ENCODE data around the gene KCNA5. TPM values are rescaled to one million over a fixed set of nuclear protein-coding genes. Genes with fewer than 3 reads are reported as not detected.

Gene KCNA5
- total RNA-seq, 2 donors from 2014 or later: 3.0 to 4.5 TPM

GRCh38 chr12:5051913-5052312, 8.2 kb downstream of the KCNA5 start:
- DNase-seq (ENCODE audit: low spot score): no peak
- intact Hi-C loops (cut with DNase I): no loop called here

DNA sequence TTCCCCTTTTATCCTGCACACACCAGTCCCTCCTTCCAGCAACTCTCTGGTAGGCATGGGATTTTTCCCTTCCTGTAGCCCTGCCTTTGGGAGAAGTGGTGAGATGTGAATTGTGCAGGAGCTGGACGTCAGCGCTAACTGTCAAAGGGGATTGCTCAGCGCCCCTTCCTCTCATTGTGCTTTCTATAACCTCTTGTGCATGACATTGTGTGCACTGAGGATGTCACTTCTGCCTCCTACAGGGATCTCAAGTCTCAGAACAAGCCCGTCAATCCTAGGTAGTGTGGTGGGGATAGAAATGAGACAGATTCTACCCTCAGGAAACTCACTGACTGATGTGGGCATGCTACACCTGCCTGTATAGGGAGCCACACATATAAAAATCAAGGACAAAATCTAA, 8.7 kb downstream of the KCNA5 start:
- no peak for DNase-seq (ENCODE audit: low spot score)
- intact Hi-C loops (cut with DNase I): no loop called here

DNA sequence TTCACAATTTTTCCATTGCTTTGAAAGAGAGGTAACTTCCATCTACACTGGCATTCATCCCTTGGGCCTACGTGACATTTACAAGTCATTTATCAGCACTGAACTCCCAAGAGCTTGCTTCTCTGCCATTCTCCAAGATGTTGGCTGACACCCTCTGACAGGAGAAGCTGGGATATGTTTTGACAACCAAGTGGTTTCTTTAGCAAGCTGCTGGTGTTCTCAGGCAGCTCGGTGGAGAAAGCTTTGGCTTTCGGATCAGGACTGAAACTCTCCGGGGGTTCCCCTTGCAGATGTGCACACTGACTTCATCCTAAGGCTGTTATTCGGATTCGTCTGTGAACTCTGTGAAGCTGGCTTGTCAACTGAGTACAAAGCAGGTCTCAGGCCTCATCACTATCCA, 15.7 kb downstream of the KCNA5 start:
- intact Hi-C loops (cut with DNase I): loop anchor here in 1 of 2 donors (5.0 kb wide), 1 partner anchor 153 kb away; no protein-coding TSS in a partner anchor
- DNase-seq (ENCODE audit: low spot score): no peak

- DNase-seq (ENCODE audit: low spot score): no peak
Measured at GRCh38 chr12:5060958-5061357, 17.3 kb downstream of the KCNA5 start.

DNA sequence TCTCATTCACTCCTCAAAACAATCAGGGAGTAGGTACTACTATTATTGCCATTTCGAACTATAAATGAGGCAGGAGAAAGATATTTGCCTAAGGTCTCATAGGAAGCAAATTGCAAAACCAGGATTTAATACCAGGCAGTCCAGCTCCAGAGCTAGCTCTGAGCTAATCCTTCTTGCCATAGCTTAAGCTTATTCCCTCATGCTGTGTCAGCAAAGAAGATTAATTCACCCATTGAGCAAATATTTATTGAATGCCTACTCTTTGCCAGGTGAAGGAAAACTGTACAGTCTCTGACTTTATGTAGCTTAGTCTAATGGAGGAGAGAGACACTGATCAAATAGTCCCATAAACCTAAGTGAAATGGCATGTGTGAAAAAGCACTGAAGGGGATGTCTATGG, 19.5 kb downstream of the KCNA5 start:
- intact Hi-C loops (cut with DNase I): no loop called here
- no peak for DNase-seq (ENCODE audit: low spot score)

More at GRCh38 chr12:5060958-5061357, 17.3 kb downstream of the KCNA5 start:
- intact Hi-C loops (cut with DNase I): no loop called here

DNA sequence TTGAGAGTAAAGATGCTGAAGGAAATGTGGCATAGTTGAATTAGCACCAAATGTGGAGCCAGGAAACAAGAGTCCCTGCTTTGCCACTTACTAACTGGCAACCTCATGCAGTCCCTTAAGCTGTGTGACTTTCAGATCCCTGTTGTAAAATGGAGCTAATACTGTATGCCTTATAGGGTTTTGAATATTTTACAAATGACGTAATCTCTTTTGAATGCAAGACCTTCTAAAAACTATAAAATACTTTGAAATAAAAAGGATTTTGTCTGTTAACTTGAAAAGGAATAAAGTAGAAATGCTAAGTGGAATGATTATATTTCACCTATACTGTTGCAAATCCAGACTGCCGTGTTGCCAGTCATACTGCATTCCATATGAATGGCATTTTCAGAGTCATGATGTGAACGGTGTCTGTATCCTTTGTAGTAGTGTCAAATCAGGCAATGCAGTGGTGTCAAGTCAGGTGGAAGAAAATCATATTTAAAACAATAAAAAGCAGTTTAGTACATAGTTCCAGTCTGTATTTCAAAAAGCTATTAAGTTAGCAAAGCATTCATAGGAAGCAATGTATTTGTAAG, 21.3 kb downstream of the KCNA5 start:
- intact Hi-C loops (cut with DNase I): no loop called here
- no peak for DNase-seq (ENCODE audit: low spot score)

DNA sequence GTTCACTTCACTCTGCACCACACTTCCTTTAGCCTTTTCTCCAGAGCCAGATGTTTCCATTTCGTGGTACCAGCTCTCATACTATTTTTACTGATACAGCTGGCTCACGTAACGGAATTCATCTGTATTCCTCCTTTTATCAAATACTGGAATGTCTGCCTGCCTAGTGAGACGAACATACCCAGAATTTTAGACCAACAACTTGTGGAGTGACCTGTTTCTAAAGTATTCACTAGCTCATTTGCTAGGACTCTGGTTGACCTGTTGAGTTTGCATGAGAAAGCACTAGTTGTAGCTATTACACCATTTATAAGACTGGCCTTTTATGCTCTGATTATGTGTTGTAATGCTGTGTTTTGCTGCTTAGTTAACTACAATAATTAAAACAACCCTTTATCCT, 22.6 kb downstream of the KCNA5 start:
- intact Hi-C loops (cut with DNase I): no loop called here
- no peak for DNase-seq (ENCODE audit: low spot score)

GRCh38 chr12:5068126-5068525, 24.4 kb downstream of the KCNA5 start:
- intact Hi-C loops (cut with DNase I): no loop called here
- DNase-seq (ENCODE audit: low spot score): no peak

GRCh38 chr12:5068619-5069018, 24.9 kb downstream of the KCNA5 start:
- intact Hi-C loops (cut with DNase I): no loop called here
- no peak for DNase-seq (ENCODE audit: low spot score)

GRCh38 chr12:5070090-5070489, 26.4 kb downstream of the KCNA5 start:
- no peak for DNase-seq (ENCODE audit: low spot score)
- intact Hi-C loops (cut with DNase I): no loop called here

DNA sequence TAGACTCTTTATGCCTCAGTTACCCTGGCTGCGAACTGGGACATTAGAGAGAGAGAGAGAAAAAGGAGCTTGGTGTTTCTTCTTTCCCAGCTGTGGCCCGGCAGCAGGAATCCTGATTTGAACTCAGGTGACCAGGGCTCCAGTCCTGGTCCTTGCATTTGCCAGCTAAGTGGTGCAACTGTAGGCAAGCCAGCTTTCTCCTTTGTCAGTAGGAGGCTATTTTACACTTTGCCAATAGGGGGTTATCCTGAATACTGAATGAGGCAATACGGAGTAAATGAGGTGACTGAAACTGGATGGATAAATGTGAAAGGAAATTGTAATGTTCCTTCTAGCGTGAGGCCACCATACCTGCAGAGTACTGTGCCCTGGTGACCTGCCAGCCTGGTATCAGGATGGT, 27.8 kb downstream of the KCNA5 start:
- intact Hi-C loops (cut with DNase I): no loop called here
- DNase-seq (ENCODE audit: low spot score): no peak

GRCh38 chr12:5072311-5072710, 28.6 kb downstream of the KCNA5 start:
- no peak for DNase-seq (ENCODE audit: low spot score)
- intact Hi-C loops (cut with DNase I): no loop called here

DNA sequence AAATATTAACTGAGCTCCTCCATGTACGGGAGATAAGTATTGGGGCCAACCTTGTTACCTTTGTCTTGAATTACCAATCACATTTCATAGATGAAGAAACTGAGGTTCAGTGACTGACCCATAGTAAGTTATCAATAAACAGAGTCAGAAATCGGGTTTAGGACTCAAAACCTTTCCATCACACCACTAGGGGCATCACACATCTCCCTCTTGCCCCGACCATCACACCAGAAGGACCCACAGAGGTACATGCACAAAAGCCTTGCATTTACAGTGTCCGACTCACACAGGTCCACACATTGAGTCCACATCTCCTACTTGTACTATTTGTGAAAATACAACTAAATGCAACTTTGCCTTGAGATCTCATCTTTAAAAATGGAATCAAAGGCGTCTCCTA, 29.4 kb downstream of the KCNA5 start:
- DNase-seq (ENCODE audit: low spot score): no peak
- intact Hi-C loops (cut with DNase I): no loop called here

DNA sequence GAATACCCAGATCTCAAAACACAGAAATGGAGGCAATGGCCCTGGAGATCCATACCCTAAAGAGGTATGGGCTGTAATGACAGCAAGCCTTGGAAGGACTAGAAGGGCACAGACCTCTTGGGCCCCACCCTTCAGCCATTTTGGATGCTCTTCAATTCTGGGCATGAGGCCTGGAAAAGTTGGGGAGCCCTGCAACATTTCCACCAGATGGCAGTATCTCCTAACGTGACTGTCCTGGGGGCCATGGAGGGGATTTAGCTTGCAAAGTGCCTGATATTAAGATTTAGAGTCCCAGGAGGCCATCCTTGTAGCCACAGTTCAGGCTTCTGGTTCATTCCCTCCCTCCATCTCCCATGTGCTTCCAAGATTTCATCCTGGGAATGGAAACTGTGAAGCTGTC, 30.2 kb downstream of the KCNA5 start:
- no peak for DNase-seq (ENCODE audit: low spot score)
- intact Hi-C loops (cut with DNase I): no loop called here

DNA sequence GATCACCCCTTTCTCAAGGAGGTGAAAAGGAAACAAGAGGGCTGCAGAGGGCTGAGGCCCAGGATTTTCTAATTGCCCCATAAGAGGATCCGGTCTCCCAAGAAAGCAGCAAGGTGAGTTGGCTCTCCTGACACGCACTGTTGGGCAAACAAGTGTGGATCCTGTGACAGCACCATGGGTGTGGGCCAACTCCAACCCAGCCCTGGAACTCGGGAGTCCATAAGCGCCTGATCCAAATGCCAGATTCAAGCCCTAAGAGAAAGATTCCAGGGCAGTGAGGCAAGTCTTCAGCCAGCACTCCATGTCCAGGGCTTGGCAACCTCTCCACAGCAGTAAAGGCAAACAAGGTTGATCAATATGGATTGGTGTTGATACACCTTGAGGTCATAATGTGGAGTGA, 33.1 kb downstream of the KCNA5 start:
- intact Hi-C loops (cut with DNase I): no loop called here
- DNase-seq (ENCODE audit: low spot score): no peak

DNA sequence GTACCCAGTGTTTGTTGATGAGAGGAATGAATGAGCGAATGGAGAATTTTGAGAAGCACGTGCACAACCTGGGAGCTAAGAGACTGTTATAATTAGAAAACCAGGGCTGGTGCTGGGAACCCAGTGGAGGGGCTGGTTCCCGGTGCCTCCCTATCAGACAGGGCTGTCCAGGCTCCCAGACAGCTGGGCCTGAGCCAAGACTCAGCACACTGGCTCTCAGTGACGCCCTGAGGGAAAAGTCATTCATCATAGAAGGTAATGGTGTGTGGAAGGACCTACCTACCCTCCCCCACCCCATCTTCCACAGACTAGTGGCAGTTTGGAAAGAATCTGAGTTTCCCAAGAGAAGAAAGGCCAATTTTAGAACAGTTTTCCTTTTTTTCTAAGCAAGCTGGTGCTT, 34.7 kb downstream of the KCNA5 start:
- intact Hi-C loops (cut with DNase I): no loop called here
- no peak for DNase-seq (ENCODE audit: low spot score)

GRCh38 chr12:5081016-5081415, 37.3 kb downstream of the KCNA5 start:
- DNase-seq (ENCODE audit: low spot score): no peak
- intact Hi-C loops (cut with DNase I): loop anchor here in 1 of 2 donors (5.0 kb wide), 1 partner anchor 59 kb away; no protein-coding TSS in a partner anchor

GRCh38 chr12:5083955-5084849, 40.5 kb downstream of the KCNA5 start:
- intact Hi-C loops (cut with DNase I): loop anchor here in 1 of 2 donors (5.0 kb wide), 1 partner anchor 62 kb away; no protein-coding TSS in a partner anchor
- no peak for DNase-seq (ENCODE audit: low spot score)

DNA sequence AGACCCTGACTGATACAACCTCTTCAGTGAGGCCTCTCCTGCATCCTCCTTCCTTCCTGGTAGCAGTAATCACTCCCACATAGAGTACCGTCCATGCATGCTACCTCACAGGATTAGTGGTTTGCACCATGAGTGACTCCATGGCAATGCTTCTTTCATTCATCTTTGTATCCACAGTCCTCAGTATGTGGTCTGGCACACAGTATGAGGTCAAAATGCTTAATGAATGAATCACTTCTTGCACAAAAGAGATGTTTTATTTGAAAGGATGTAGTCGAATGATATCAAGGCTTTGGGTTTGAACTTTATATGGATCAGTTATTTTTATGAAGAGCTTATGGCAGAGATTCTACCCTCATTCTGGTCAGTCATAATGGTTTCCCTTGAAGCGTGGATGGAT, 42.2 kb downstream of the KCNA5 start:
- intact Hi-C loops (cut with DNase I): loop anchor here in 1 of 2 donors (5.0 kb wide), 1 partner anchor 64 kb away; no protein-coding TSS in a partner anchor
- no peak for DNase-seq (ENCODE audit: low spot score)

DNA sequence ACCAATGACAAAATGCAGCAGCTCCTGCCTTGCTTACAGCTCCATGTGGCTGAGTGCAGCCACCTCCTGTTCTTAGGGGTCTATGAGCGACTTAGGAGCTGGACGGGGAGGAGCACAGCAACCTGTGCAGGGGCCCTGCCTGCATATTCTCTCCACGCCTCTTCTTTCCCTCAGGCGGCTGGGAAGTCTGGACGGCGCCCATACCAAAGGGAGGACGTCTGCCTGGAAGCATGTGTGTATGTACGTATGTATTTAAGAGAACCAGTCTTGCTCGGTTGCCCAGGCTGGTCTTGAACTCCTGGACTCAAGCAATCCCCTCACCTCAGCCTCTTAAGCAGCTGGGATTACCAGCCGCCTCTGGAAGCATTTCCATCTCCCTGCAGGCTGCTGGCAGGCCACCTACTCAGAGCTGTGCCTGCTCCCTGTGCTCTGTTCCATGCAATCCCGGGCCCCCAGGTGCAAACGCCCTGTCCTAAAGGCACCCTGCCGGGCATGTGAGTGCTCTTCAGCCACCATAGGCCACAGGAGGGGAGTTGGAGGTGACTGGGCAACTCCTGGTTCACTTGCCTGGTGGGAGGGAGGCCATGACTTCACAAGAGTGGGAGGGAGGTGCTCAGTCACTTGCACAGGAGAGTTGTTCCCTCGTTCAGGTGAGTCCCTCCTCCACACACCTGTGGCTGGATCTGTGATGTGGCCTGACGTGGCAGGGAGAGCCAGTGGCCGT, 44.3 kb downstream of the KCNA5 start:
- intact Hi-C loops (cut with DNase I): loop anchor here in 1 of 2 donors (5.0 kb wide), 1 partner anchor 66 kb away; no protein-coding TSS in a partner anchor
- no peak for DNase-seq (ENCODE audit: low spot score)
